SK-N-SH treated with all-trans-retinoic acid at 6 μM for 48 hours (cell line): ENCODE measurements around the gene CCNC.

Experiments used
- CSDC2 ChIP-seq: fragments of 250-450 bp; sonication (Bioruptor Pico); IDR thresholded peaks from 2 replicates; pipeline ENCODE4 v1.5.0; 2020; ENCODE audit warnings: mild to moderate bottlenecking, moderate library complexity
- ISL1 ChIP-seq: fragments of 250-450 bp; sonication (Bioruptor Pico); IDR thresholded peaks from 2 replicates; pipeline ENCODE4 v2.1.2; 2022; ENCODE audit warnings: mild to moderate bottlenecking, moderate library complexity
- TCF4 ChIP-seq: fragments of 250-450 bp; sonication (Bioruptor Pico); IDR thresholded peaks from 2 replicates; pipeline ENCODE4 v1.8.0; 2021; ENCODE audit warnings: mild to moderate bottlenecking, moderate library complexity, borderline replicate concordance
- ZFP30 ChIP-seq: fragments of 450-650 bp; formaldehyde crosslinking; IDR thresholded peaks from 2 replicates; pipeline ENCODE4 v1.5.0; 2022; ENCODE audit warnings: mild to moderate bottlenecking, moderate library complexity
- TF ChIP-seq, protein P1 (sequence below): fragments of 250-450 bp; sonication (Bioruptor Pico); IDR thresholded peaks from 2 replicates; pipeline ENCODE4 v1.8.0; 2020; ENCODE audit warnings: mild to moderate bottlenecking, moderate library complexity, borderline replicate concordance
- TF ChIP-seq, protein P2 (sequence below): fragments of 250-450 bp; sonication (Bioruptor Pico); IDR thresholded peaks from 2 replicates; pipeline ENCODE4 v1.8.0; 2021; ENCODE audit warnings: low read depth, mild to moderate bottlenecking, moderate library complexity, borderline replicate concordance
- TF ChIP-seq, protein P3 (sequence below): fragments of 250-450 bp; sonication (Bioruptor Pico); IDR thresholded peaks from 2 replicates; pipeline ENCODE4 v1.5.1; 2020; ENCODE audit warnings: low read depth, mild to moderate bottlenecking, moderate library complexity

DNA sequence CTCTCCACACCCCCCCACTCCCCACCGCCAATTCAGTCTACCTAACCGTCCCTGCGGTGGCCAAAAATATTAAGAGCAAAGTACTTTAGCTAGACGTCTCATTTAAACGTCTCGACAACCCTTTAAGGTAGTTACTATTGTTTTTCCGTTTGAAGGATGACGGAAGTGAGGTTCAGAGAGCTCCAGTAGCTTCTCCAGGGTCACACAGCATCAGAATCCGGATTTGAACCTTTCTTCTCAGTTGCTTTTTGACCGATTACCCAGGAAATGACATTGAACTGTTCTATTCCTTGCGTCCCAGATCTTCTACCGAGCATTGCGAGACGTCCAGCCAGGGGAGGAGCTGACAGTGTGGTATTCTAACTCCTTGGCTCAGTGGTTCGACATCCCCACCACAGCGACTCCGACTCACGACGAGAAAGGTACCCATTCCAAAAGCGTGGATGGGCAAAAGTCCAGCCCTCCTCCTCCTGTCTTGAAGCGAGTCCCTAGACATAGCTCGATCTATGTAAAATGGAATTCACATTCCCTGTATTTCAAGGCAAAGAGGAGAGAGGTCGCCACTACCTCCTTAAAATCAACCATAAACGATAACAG is 40.5 kb upstream of the CCNC start:
- TF ChIP-seq, protein P1, sequence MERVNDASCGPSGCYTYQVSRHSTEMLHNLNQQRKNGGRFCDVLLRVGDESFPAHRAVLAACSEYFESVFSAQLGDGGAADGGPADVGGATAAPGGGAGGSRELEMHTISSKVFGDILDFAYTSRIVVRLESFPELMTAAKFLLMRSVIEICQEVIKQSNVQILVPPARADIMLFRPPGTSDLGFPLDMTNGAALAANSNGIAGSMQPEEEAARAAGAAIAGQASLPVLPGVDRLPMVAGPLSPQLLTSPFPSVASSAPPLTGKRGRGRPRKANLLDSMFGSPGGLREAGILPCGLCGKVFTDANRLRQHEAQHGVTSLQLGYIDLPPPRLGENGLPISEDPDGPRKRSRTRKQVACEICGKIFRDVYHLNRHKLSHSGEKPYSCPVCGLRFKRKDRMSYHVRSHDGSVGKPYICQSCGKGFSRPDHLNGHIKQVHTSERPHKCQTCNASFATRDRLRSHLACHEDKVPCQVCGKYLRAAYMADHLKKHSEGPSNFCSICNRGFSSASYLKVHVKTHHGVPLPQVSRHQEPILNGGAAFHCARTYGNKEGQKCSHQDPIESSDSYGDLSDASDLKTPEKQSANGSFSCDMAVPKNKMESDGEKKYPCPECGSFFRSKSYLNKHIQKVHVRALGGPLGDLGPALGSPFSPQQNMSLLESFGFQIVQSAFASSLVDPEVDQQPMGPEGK (CRISPR knock-in tag): no peak
- TF ChIP-seq ZFP30 (no peak), CSDC2 (CRISPR knock-in tag) (no peak), ISL1 (CRISPR knock-in tag) (no peak), TCF4 (CRISPR knock-in tag) (no peak)
- TF ChIP-seq, protein P2, sequence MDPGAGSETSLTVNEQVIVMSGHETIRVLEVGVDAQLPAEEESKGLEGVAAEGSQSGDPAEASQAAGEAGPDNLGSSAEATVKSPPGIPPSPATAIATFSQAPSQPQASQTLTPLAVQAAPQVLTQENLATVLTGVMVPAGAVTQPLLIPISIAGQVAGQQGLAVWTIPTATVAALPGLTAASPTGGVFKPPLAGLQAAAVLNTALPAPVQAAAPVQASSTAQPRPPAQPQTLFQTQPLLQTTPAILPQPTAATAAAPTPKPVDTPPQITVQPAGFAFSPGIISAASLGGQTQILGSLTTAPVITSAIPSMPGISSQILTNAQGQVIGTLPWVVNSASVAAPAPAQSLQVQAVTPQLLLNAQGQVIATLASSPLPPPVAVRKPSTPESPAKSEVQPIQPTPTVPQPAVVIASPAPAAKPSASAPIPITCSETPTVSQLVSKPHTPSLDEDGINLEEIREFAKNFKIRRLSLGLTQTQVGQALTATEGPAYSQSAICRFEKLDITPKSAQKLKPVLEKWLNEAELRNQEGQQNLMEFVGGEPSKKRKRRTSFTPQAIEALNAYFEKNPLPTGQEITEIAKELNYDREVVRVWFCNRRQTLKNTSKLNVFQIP (CRISPR knock-in tag): no peak
- TF ChIP-seq, protein P3, sequence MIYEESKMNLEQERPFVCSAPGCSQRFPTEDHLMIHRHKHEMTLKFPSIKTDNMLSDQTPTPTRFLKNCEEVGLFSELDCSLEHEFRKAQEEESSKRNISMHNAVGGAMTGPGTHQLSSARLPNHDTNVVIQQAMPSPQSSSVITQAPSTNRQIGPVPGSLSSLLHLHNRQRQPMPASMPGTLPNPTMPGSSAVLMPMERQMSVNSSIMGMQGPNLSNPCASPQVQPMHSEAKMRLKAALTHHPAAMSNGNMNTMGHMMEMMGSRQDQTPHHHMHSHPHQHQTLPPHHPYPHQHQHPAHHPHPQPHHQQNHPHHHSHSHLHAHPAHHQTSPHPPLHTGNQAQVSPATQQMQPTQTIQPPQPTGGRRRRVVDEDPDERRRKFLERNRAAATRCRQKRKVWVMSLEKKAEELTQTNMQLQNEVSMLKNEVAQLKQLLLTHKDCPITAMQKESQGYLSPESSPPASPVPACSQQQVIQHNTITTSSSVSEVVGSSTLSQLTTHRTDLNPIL (CRISPR knock-in tag): no peak
